ENCODE data around the gene ENO4. TPM values are rescaled to one million over a fixed set of nuclear protein-coding genes. Genes with fewer than 3 reads are reported as not detected.

ENO4 gene
- total and polyA plus RNA-seq, 9 of the 15 experiments (the other 6 are each of a cell fraction or from before 2014, with no cell fraction given) = 0.07 TPM; not detected in 8

GRCh38 chr10:116879817-116880216 is 30.5 kb downstream of the ENO4 start:
- no peak for FAIRE-seq
- no peak overlapping the region for H3K4me2 ChIP-seq (ENCODE audit: insufficient read depth, low read length)
- no peak for ATAC-seq
- TSS peak; percentile 32 for BruUV-seq (replicated peaks)
- H3K9me1 ChIP-seq (ENCODE audit: control insufficient read depth, insufficient read depth, low read length) = no peaks in the 10 kb centered on the region
- H3K4me3 ChIP-seq = no peak overlapping the region
- intact Hi-C loops (cut with micrococcal nuclease) = no loop called here
- WGBS (ENCODE audit: insufficient coverage, low coverage, missing lambda C conversion rate) = 43% methylated on average over 7 of the region's 7 CpGs
- no peaks in the 10 kb centered on the region for H3K4me1 ChIP-seq (replicated peaks in 1 of 2; ENCODE audit: control insufficient read depth in 2 of 2, insufficient read depth in 2 of 2, low read length in 2 of 2)
- H3K36me3 ChIP-seq (ENCODE audit: control insufficient read depth, insufficient read depth, low read length) = peaks cover 11% of the 10 kb centered on the region; the same call in 2 of the 3 replicates
- H3K9ac ChIP-seq (ENCODE audit: insufficient read depth in 1 of 2, low read depth in 2 of 2, low read length in 2 of 2) = no peak overlapping the region
- no peaks in the 10 kb centered on the region for H3K79me2 ChIP-seq (ENCODE audit: control insufficient read depth, insufficient read depth, low read length)
- no peaks in the 10 kb centered on the region for H4K20me1 ChIP-seq (replicated peaks; ENCODE audit: control insufficient read depth, insufficient read depth, low read length)
- DNase-seq (ENCODE audit: extremely low read depth in 1 of 4, low spot score in 3 of 4) = no peak
- H3K27ac ChIP-seq (ENCODE audit: extremely low read depth, low read depth, low read length) = no peak overlapping the region
- no peak overlapping the region for H2AFZ ChIP-seq (ENCODE audit: low read depth, low read length)
- TF ChIP-seq ETS1 (conservative IDR thresholded peaks at IDR 0.05; ENCODE audit: control insufficient read depth, low read depth, low read length) (no peak), PCBP1 (IDR thresholded peaks at IDR 0.05; ENCODE audit: low read depth, low read length, poor library complexity, severe bottlenecking) (no peak), POLR2B (IDR thresholded peaks at IDR 0.05; ENCODE audit: low read depth, partially characterized antibody) (no peak), CBX3 (IDR thresholded peaks at IDR 0.05; ENCODE audit: borderline replicate concordance in 1 of 2, low read length in 2 of 2) (no peak), NCOR1 (IDR thresholded peaks at IDR 0.05) (no peak), BMI1 (IDR thresholded peaks at IDR 0.05; ENCODE audit: low read length) (no peak), CHAMP1 (IDR thresholded peaks at IDR 0.05) (no peak), ZNF511 (CRISPR knock-in tag; IDR thresholded peaks at IDR 0.05) (no peak), TFAM (CRISPR knock-in tag; conservative IDR thresholded peaks at IDR 0.05) (no peak)
- in situ Hi-C loops (cut with MboI) = no loop called here
- H3K27me3 ChIP-seq (ENCODE audit: control insufficient read depth in 2 of 2, insufficient read depth in 2 of 2, low read length in 2 of 2) = no peaks in the 10 kb centered on the region
- POLR2A ChIA-PET = interaction anchor here (0.6 kb wide), 1 partner anchor 154 kb away, joined by 3 read pairs; no protein-coding TSS in a partner anchor
- no peaks in the 10 kb centered on the region for H3K9me3 ChIP-seq (replicated peaks; ENCODE audit: control insufficient read depth, insufficient read depth, low read depth, low read length)
- CTCF ChIA-PET (ENCODE audit: low intra/inter-chr PET ratio) = no interaction called here
